PC-3 (cell line): ENCODE measurements around the gene ARHGAP11A. TPM values are rescaled to one million over a fixed set of nuclear protein-coding genes. Genes with fewer than 3 reads are reported as not detected.

Source experiments
- ATAC-seq: fragments of 200-7000 bp; cut with Tn5 transposase; 2 replicates; pipeline ENCODE4 v1.9.1; 2020; ENCODE audit warnings: mild to moderate bottlenecking, moderate library complexity
- BruUV-seq: library from RNA; stranded (reverse); fragments of 400-500 nt; replicated peaks from 2 replicates; lab custom pipeline; 2021; lab: Mats Ljungman, UMichigan
- CTCF ChIA-PET: fragments of 300-600 bp; sonication (Branson Sonifier 250); formaldehyde crosslinking; loops from one replicate; lab custom pipeline; 2022; ENCODE audit warnings: antibody characterized with exemption; lab: Charles Lee
- POLR2A ChIA-PET: fragments of 300-600 bp; sonication (Branson Sonifier 250); formaldehyde crosslinking; loops from one replicate; lab custom pipeline; 2022; ENCODE audit warnings: antibody characterized with exemption; ENCODE audit not compliant: unreplicated experiment; lab: Charles Lee
- DNase-seq: peaks from one replicate; pipeline ENCODE4 v3.0.0-alpha.2; 2015
- H2AFZ ChIP-seq: fragments of 300-600 bp; sonication (generic); 2 replicates; pipeline ENCODE4 v1.6.0; 2016; ENCODE audit warnings: antibody characterized with exemption, low read length
- H3F3A ChIP-seq: fragments of 300-600 bp; sonication (generic); one replicate; pipeline ENCODE4 v1.6.0; 2017; ENCODE audit warnings: antibody characterized with exemption, low read length, control low read depth, mild to moderate bottlenecking; ENCODE audit not compliant: unreplicated experiment
- H3K27ac ChIP-seq: fragments of 300-600 bp; sonication (generic); 2 replicates; pipeline ENCODE4 v1.5.1; 2016; ENCODE audit warnings: mild to moderate bottlenecking, low read length
- H3K27me3 ChIP-seq: fragments of 300-600 bp; sonication (generic); 2 replicates; pipeline ENCODE4 v1.6.1; 2016; ENCODE audit warnings: low read length, mixed read lengths
- H3K36me3 ChIP-seq: fragments of 300-600 bp; sonication (generic); 2 replicates; pipeline ENCODE4 v1.6.1; 2016; ENCODE audit warnings: low read depth, mixed run types, low read length, mixed read lengths
- H3K4me1 ChIP-seq: fragments of 300-600 bp; sonication (generic); 2 replicates; pipeline ENCODE4 v1.5.1; 2016; ENCODE audit warnings: low read length; ENCODE audit not compliant: insufficient read depth
- H3K4me2 ChIP-seq: fragments of 300-600 bp; sonication (generic); 2 replicates; pipeline ENCODE4 v1.6.0; 2016; ENCODE audit warnings: low read length
- H3K4me3 ChIP-seq: fragments of 300-600 bp; sonication (generic); 2 replicates; pipeline ENCODE4 v1.5.1; 2016; ENCODE audit warnings: mild to moderate bottlenecking, low read length, mixed read lengths
- H3K79me2 ChIP-seq: fragments of 300-600 bp; sonication (generic); 2 replicates; pipeline ENCODE4 v1.6.1; 2017; ENCODE audit warnings: low read length, mixed read lengths
- H3K9ac ChIP-seq: fragments of 300-600 bp; sonication (generic); 2 replicates; pipeline ENCODE4 v1.6.0; 2016; ENCODE audit warnings: mild to moderate bottlenecking, low read length
- H3K9me2 ChIP-seq: fragments of 300-600 bp; sonication (generic); replicated peaks from 2 replicates; pipeline ENCODE4 v1.6.1; 2016; ENCODE audit warnings: mixed run types, low read length, mixed read lengths
- H3K9me3 ChIP-seq: fragments of 300-600 bp; sonication (generic); 2 replicates; pipeline ENCODE4 v1.6.1; 2016; ENCODE audit warnings: low read length, mixed read lengths
- H4K20me1 ChIP-seq: fragments of 300-600 bp; sonication (generic); 2 replicates; pipeline ENCODE4 v1.6.1; 2016; ENCODE audit warnings: low read length, mixed read lengths
- EZH2 ChIP-seq: fragments of 300-600 bp; sonication (generic); IDR thresholded peaks from one replicate; pipeline ENCODE4 v1.6.1; 2017; ENCODE audit warnings: antibody characterized with exemption, mild to moderate bottlenecking, low read length; ENCODE audit not compliant: unreplicated experiment
- EZH2phosphoT487 ChIP-seq: fragments of 300-600 bp; sonication (generic); IDR thresholded peaks from 2 replicates; pipeline ENCODE4 v1.6.1; 2018; ENCODE audit warnings: mild to moderate bottlenecking, antibody characterized with exemption, low read length, borderline replicate concordance
- intact Hi-C: fragments of 100-400 bp; cut with micrococcal nuclease; formaldehyde crosslinking; loops from 2 replicates; pipeline ENCODE4 v1.9.0; 2023
- total RNA-seq: library from RNA; depleted of rRNA; stranded (reverse); fragments of >200 nt; gene quantifications from 2 replicates; pipeline ENCODE4 v1.2.3, GENCODE V29; 2014
- TF ChIP-seq, protein P1 (sequence below): fragments of 300-600 bp; sonication (generic); conservative IDR thresholded peaks from 2 replicates; pipeline ENCODE4 v1.5.1; 2017; ENCODE audit warnings: antibody characterized with exemption, low read depth, mild to moderate bottlenecking, low read length

The ARHGAP11A gene
- total RNA-seq, 1 experiment from 2014 or later, result 38.2 TPM

DNA sequence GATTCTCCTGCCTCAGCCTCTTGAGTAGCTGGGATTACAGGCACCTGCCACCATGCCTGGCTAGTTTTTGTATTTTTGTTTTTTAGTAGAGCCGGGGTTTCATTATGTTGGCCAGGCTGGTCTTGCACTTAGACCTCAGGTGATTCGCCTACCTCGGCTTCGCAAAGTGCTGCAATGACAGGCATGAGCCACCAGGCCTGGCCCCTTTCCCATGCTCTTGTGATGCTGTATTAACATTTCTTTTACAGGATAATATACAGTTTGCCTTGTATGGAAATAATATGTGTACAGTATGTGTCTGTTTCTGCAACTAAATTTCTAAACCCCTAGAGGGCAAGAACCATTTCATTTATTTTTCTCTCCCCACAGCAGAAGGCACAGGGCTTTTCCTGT, 64.0 kb downstream of the ARHGAP11A start:
- Histone ChIP-seq H3K4me1 (peaks cover 35% of the 10 kb centered on the region), H3K27ac (no peak overlapping the region), H3F3A (no peaks in the 10 kb centered on the region), H3K9me3 (no peaks in the 10 kb centered on the region), H3K4me3 (no peak overlapping the region), H3K9ac (no peak overlapping the region), H4K20me1 (no peaks in the 10 kb centered on the region), H3K4me2 (no peak overlapping the region), H3K27me3 (no peaks in the 10 kb centered on the region), H3K36me3 (no peaks in the 10 kb centered on the region), H3K79me2 (no peaks in the 10 kb centered on the region), H2AFZ (no peak overlapping the region), H3K9me2 (no peaks in the 10 kb centered on the region)
- CTCF ChIA-PET, result interaction anchor here (0.6 kb wide), 1 partner anchor 86 kb away, joined by 3 read pairs; no protein-coding TSS in a partner anchor
- no peak for ATAC-seq
- no peak for TF ChIP-seq EZH2phosphoT487
- TF ChIP-seq, protein P1, sequence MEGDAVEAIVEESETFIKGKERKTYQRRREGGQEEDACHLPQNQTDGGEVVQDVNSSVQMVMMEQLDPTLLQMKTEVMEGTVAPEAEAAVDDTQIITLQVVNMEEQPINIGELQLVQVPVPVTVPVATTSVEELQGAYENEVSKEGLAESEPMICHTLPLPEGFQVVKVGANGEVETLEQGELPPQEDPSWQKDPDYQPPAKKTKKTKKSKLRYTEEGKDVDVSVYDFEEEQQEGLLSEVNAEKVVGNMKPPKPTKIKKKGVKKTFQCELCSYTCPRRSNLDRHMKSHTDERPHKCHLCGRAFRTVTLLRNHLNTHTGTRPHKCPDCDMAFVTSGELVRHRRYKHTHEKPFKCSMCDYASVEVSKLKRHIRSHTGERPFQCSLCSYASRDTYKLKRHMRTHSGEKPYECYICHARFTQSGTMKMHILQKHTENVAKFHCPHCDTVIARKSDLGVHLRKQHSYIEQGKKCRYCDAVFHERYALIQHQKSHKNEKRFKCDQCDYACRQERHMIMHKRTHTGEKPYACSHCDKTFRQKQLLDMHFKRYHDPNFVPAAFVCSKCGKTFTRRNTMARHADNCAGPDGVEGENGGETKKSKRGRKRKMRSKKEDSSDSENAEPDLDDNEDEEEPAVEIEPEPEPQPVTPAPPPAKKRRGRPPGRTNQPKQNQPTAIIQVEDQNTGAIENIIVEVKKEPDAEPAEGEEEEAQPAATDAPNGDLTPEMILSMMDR, result 0 out of 2 replicates have a peak, but pooled peaks have one; percentile 25
- POLR2A ChIA-PET, result interaction anchor here (0.6 kb wide), 1 partner anchor 188 kb away, joined by 3 read pairs; no protein-coding TSS in a partner anchor
- no TSS peak for BruUV-seq
- DNase-seq, result no peak
- intact Hi-C loops, result no loop called here

DNA sequence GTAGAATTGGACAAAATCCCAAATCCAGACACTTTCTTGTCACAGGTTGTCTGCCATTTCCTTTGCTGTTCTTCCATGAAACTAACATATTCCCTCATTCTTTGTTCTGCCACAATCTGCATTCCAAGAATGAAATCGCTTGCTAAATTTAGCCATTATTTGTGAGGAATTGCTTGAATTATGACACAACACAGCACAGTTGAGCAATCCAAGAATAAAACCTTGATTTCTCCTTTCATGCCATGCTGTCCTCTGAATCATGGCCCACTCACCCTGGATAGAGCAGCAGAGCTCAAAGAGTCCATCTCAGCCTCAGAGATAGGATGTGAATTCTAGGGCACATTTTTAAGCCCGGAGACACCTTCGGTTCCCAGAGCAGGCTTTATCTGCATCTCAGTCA, 67.3 kb downstream of the ARHGAP11A start:
- H3K9me3 ChIP-seq, result no peaks in the 10 kb centered on the region
- H3K9me2 ChIP-seq, result no peaks in the 10 kb centered on the region
- H3K9ac ChIP-seq, result peak overlapping the region; percentile 24; the same call in 1 of the 2 replicates
- no peak overlapping the region for H2AFZ ChIP-seq
- POLR2A ChIA-PET, result no interaction called here
- TF ChIP-seq, protein P1, result no peak
- TF ChIP-seq EZH2phosphoT487, result no peak
- TF ChIP-seq EZH2, result no peak
- peak; percentile 73 for DNase-seq
- H3K4me1 ChIP-seq, result peaks cover 40% of the 10 kb centered on the region
- BruUV-seq, result no TSS peak
- intact Hi-C loops, result loop anchor here (2.0 kb wide), 1 partner anchor 92 kb away; no protein-coding TSS in a partner anchor
- H3K4me2 ChIP-seq, result peak overlapping the region; percentile 24; the same call in 1 of the 2 replicates
- H4K20me1 ChIP-seq, result no peaks in the 10 kb centered on the region
- no peaks in the 10 kb centered on the region for H3K36me3 ChIP-seq
- no peak overlapping the region for H3K4me3 ChIP-seq
- CTCF ChIA-PET, result no interaction called here
- no peaks in the 10 kb centered on the region for H3F3A ChIP-seq
- no peaks in the 10 kb centered on the region for H3K79me2 ChIP-seq
- no peaks in the 10 kb centered on the region for H3K27me3 ChIP-seq
- H3K27ac ChIP-seq, result peak overlapping the region; percentile 70
- ATAC-seq, result no peak

DNA sequence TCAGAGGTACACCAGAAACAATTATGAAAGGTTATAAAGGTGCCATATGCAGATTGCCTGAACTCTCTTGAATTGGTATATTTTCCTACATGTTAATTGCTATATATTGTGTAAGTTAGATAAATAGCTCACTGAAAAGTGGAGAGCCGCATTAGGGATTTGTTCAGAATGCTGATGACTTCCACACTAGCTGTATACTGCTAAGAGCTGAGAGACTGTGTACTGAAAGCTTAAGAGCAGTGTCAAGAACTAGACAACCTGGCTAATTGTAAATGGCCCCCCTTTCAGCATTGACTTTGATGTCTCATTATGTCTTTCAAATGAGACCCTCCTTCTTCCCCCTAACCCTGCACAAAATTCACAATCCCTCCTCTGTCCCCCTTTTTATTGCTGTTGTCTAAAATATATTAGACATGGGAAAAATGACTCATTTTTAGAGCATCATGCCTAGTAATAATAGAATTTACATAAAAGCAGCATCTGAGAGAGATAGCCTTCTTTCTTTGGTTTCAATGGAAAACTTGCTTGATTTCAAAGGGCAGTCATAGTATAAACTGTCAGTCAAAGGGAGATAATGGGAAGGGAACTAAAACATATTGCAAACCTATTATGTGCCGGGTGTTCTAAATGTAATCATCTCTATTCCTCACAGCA, 67.8 kb downstream of the ARHGAP11A start:
- Histone ChIP-seq H3K79me2 (no peaks in the 10 kb centered on the region), H3K27me3 (no peaks in the 10 kb centered on the region), H3F3A (no peaks in the 10 kb centered on the region), H3K36me3 (no peaks in the 10 kb centered on the region), H3K9me3 (no peaks in the 10 kb centered on the region), H3K27ac (peak overlapping the region; percentile 70), H3K4me3 (no peak overlapping the region), H3K9me2 (no peaks in the 10 kb centered on the region), H3K4me2 (peak overlapping the region; percentile 24; the same call in 1 of the 2 replicates), H4K20me1 (no peaks in the 10 kb centered on the region), H2AFZ (no peak overlapping the region), H3K4me1 (peaks cover 43% of the 10 kb centered on the region), H3K9ac (peak overlapping the region; percentile 24; the same call in 1 of the 2 replicates)
- DNase-seq (no peak), ATAC-seq (no peak)
- intact Hi-C loops, result loop anchor here (2.0 kb wide), 1 partner anchor 92 kb away; no protein-coding TSS in a partner anchor
- no TSS peak for BruUV-seq
- CTCF ChIA-PET, result no interaction called here
- TF ChIP-seq EZH2, result no peak
- no peak for TF ChIP-seq EZH2phosphoT487
- TF ChIP-seq, protein P1, result no peak
- POLR2A ChIA-PET, result no interaction called here
